Hematopoietic multipotent progenitor cell (in vitro differentiated cells): ENCODE results near the gene WFDC1. TPM values are rescaled to one million over a fixed set of nuclear protein-coding genes. Genes with fewer than 3 reads are reported as not detected.
A peak's percentile ranks its signal among the peaks of the same experiment; 100 is the strongest.

Source experiments
- DNase-seq, 3 donors: peaks; one replicate each; pipeline ENCODE4 v3.0.0-alpha.2; 2011 to 2015; ENCODE audit warnings: low read depth in 2 of 3, low spot score in 2 of 3
- total RNA-seq: library from RNA; depleted of rRNA; stranded (reverse); fragments of >200 nt; gene quantifications from one replicate; pipeline ENCODE4 v1.2.3, GENCODE V29; 2012

Gene WFDC1
- total RNA-seq, 1 donor, result 2.4 TPM

DNA sequence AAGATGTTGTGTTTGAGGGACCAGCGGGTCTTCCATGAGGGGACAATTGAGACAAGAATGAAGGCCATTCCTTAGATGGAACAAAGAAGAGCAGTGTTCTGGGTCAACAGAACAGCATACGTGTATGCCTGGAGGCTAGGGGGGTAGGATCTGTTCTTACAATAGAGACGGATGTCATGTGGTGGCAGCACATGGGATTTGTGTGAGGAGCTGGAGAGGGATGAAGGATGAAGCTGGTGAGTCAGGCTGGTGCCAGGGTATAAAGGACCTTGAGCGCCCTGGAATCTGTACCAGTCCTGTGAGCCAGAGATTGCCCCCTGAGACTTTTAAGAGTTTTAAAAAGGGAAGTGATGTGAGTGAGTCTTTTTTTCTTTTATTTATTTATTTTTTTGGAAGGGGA is 22.8 kb upstream of the WFDC1 start:
- DNase-seq, result no peak

DNA sequence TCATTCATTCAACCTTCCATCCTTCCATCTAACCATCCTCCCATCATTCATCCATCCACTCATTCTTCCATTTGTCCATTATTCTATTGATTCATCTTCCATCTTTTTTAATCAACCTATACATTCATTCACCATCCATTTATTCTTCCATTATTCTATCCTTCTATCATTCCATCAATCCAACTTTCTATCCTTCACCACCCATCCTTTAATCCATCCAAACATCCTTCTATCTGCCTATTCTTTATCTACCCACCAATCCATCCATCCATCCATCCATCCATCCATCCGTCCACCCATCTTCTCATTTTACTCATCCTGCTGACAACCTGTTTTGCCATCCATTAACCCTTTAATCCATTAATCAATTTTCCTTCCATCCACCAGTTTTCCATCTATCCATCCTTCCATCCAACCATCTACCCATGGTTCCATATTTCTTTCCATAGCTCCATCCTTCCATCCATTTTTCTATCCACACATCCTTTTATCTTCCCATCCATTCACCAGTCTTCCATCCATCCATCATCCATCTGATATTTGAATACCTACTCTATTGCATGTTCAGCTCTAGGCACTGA is 21.8 kb upstream of the WFDC1 start:
- DNase-seq, result no peak

DNA sequence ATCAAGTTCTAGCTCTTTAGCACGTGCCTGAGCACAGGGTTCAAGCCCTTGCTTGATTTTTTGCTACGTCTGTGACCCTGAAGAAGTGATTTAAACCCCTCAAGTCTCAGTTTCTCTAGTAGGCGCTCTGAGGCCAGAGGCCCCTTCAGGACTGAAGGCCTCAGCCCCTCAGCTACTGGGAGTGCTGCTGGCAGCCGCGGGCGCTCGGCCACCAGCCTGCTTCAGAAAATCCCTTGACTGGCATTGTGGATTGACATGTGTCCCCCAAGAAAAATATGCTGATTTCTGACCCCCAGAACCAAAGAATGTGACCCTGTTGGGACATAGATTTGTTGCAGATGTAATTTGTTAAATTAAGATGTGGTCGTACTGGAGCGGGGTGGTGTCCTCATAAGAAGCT is 20.2 kb upstream of the WFDC1 start:
- no peak for DNase-seq

DNA sequence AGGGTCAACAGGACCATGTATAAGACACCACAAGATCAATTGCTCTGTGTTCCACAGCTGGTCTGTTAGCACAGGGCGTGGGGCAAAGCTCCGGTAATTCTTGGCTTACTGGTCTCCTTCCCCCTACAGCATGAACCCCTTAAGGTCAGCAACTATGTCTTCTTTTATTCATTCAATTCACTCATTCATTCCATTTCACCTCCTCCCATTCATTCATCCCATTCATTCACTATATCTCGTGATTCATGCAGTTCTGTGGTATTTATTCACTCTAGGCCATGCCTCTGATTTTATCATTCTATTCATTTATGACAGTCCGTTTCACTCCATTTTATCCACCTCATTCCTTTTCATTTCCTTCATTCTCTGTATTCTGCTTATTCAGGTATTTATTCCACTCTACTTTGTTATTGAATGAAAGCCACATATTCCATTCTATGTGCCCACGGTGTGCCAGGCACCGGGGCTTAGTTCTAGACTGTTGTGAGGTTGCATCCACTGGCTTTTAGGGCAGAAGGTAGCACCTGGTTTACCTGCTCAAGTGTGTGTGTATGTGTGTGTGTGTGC is 19.0 kb upstream of the WFDC1 start:
- no peak for DNase-seq

DNA sequence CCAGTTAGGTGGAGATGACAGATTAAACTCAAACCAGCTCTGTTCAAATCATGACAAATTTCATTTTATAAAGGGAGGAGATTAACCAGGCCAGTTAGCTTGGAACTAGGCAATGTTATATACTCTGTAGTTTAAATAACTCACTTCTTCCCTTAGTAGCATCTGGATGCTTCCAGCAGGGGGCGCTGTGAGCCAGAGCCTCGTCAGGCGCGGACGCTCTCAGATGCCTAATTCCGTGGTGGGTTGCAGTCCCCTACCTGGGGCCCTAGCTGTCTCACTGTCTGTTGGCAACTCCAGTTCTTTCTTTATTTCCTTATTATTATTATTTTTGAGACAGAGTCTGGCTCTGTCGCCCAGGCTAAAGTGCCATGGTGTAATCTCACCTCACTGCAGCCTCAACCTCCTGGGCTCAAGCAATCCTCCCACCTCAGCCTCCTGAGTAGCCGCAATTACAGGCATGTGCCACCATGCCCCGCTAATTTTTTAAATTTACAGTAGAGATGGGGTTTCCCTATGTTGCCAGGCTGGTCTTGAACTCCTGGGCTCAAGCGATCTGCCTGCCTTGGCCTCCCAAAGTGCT is 17.3 kb upstream of the WFDC1 start:
- DNase-seq, result peak; percentile 28 to 79 (median 70)

DNA sequence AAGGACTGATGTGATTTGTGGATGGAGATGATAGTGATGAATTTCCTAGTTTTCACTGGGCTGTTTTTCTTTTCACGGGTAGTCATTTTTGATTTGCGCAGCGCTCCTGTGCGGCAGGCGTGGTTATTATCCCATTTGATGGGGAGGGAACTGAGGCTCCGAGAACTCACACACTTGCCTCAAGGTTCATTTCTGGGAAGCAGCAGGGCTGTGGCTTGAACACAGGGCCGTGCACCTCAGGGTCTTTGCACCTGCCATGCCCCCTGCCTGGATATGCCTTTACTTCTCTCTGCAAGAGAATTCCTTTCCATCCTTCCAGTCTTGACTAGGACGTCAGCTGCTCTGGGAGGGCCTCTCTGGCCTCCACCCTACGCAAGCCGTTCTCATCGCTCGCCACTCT is 16.3 kb upstream of the WFDC1 start:
- no peak for DNase-seq

DNA sequence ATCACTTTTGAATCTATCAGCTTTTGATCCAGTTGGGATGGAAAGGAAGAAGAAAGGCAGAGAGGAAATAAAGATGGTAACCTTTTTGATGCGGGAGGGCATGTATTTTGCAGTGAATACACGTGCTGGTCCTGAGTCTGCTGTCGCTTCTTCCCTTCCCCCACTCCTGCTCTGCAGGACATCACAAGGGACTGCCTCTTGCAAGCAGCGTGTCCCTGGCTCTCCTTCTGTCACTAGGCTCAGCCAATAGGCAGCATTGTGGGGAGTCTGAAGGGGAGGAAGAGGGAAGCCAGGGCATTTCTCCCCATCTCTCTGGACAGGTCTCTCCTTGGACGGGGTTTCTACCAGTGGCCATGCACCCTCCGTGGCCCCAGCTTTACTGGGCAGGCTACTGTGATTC is 15.7 kb upstream of the WFDC1 start:
- no peak for DNase-seq

DNA sequence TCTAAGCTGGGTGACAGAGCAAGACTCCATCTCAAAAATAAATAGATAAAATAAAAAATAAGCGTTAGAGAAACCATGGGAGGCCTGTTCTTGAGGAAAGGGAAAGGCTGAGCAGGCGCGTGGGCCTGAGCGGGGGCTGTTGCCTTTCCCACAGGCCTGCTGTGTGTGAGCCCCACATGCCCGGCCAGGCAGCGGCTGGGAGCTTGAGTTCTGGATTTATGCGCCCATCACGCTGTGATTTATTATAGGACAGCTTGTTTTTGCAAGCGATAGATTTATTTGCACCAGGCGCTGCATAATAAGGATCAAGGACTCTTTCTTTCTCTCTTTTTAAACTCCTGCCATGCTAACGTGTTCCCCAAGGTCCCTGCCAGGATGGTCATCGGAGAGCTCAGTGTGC is 14.8 kb upstream of the WFDC1 start:
- DNase-seq, result no peak

DNA sequence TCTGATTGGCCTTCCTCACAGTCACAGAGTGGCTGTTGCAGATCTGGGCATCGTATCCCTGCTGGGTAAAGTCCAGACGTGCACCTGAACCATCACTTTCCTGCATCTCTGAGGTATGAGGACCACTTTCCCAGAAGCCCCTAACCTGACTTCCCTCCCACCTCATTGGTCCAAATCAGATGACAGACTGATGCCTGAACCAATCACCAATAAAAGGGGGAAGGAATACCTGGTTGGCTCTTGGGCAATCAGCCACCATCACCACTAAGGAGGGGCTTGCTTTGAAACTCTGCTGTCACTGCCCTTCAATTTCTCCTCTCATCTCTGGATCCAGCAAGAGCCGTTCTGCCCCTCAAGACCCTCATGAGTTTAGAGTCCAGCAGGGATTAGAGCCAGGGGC is 13.6 kb upstream of the WFDC1 start:
- DNase-seq, result peak in 2 of 3 donors; percentile 34 to 56

DNA sequence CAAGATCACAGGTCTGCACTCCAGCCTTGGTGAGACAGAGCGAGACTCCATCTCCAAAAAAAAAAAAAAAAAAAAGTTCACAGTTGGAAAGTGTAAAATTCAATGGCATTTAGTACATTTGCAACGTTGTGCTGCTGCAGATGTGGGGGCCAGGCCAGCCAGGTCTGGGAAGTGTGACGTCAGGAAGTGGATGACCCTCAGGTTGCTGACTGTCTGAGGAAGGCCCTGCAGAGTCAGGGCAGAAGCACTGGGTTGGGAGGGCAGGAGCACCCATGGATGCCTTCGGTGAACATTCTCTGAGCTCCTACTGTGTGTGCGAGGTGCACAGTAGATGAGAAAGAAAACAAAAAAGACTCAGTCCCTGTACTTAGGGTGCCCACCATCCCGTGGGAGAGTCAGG is 12.1 kb upstream of the WFDC1 start:
- DNase-seq, result no peak

DNA sequence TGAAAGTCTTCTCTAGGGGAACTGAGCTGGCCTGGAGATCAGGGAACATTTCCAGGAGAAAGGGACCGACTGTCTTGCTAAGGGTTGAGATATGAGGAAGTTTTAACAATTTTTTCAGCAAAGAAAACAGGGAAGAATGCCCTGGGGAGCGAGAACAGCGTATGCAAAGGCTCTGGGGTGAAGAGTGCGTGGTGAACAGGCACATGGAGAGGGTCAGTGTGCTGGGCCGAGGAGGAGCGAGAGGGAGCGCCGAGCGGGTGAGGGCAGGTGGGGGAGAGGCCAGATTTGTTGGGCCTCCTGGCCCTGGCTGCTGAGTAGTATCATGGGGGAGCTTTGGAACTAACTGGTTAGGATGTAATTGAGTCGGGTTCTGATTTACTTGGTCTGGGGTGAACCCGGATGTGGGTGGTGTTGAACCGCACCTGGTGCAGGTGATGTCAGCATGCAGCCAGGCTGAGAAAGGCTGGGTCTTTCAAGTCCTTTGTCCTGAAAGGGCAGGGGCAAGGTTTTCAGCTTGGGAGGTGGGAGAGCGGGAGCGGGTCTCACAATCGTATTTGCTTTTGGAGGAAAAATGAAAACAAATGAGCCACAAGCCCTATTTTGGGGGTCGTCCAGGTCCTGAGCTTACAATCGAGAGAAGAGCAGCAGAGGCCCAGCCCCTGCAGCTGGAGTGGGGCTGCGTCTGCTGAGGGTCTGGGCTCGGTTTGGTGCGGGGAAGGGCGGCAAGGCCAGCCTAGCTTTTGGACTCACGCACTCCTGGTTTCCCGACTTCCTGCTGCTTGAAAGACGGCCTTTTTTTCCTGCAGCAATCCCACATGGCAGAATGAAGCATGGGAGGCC is 11.1 kb upstream of the WFDC1 start:
- DNase-seq, result no peak

DNA sequence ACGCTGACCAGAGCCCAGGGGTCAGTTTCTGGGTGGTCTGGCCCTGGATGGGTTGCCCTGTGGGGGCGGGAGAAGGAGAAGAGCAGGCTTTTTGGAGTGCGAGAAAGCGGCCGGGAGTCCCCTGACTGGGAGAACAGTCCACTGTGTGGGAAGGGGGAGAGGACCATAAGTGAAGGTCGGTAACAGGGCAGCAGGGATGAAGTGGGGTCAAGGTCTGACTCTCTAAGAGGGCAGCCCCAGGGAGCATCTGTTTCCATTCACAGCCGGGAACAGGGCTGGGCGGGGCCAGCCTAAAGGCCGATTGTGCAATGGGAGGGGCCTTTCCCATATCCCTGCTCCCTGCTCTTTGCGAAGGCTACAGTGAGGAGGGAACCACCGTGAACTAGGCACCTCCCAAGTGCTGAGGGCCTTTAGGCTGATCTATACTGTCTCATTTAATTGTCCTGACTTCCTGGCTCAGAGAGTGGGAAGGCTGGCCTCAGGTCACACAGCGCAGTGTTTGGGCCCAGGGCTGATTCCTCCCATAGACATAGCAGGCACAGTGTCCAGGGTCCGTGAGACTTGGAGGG is 10.4 kb upstream of the WFDC1 start:
- DNase-seq, result no peak

DNA sequence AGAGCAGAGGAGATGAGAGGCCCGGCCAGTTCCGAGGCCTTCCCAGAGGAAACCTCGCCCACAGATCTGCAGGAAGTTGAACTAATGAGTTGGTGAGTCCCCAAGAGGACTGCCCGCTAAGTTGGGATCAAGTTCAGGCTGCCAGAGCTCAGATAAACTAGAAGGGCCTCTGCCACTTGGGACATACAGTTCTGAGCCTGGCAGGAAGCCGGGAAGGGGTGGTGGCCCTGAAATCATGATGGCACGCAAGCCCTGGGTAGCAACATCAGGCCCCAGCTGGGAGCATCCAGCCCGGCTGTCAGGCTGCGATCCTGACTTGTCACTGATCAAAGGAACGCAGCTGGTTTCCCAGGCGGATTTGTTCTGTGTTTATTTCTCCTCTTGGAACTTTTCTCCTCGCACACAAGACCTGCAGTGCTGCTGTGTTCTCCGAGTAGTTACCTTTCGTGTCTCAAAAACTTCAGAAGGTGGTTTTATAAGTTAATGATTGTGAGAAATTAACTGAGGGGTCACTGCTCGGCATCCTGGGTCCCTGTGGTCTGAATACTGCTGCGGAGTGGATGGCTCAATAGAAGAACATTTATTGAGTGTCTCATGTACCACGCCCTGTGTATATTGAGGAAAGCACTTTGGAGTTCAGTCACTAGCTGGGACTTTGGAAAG is 8.0 kb upstream of the WFDC1 start:
- DNase-seq, result no peak

DNA sequence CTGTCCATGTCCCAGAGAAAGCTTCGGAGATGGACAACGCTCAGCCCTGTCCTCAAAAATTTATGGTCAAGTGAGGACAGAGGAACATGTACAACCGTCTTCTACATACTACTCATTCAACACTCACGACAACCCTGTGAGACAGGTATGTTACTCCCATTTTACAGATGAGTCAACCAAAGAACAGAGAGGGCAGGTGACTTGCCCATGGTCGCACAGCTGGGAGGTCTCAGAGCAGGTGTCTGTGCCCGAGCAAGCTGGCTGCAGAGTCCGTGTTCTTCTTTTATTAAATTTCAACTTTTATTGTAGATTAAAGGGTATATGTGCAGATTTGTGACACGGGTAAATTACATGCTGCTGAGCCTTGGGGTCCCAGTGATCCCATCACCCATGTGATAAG is 5.8 kb upstream of the WFDC1 start:
- no peak for DNase-seq

DNA sequence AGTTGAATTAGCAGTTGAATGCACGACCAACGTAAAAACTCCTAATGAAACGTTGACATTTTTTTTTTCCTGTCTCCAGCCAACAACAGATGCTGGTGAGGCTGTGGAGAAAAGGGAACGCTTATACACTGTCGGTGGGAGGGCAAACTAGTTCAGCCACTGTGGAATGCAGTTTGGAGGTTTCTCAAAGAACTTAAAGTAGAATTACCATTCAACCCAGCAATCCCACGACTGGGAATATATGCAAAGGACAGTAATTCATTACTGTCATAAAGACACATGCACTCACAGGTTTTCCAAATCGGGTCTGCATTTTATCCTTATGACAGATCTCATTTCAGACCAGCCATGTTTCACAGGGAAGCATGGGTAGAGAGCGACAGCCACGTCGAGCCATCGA is 3.5 kb upstream of the WFDC1 start:
- DNase-seq, result no peak

DNA sequence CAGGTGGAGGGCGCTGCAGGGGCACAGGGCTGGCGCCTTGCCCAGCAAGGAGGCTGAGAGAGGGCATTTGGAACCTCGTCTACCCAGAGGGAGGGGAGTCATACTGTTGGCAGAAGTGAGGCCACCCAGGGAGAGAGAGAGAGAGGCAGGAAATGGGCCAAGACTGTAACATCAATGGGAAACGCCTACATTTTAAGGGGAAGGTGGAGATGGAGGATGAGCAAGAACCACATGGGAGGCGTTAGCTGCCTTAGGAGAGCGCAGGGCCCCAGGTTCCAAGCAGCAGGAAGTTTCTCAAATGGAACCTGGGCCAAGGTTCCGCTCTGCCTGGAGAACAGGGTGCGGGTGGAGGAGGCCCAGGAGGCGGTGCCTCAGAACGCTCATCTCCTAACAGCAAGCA is 2.7 kb upstream of the WFDC1 start:
- no peak for DNase-seq

DNA sequence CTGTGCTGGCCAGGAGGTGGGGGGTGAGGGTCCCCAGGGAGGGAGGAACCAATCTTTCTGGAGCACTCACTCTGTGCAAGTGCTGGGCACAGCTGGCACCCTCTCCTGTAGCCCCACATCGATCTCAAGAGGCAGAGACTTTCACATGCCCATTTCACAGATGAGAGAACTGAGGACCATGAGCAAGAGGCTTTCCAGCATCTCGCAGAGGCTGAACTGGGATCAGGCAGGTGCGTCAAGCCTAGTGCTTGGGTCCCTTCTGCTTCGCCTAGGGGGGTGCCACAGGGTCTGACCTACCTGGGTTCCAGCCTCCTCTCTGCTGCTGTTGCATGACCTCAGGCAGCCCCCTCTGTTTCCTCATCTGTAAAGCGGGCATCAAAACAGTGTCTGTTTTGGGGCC is 1.3 kb upstream of the WFDC1 start:
- DNase-seq, result no peak

DNA sequence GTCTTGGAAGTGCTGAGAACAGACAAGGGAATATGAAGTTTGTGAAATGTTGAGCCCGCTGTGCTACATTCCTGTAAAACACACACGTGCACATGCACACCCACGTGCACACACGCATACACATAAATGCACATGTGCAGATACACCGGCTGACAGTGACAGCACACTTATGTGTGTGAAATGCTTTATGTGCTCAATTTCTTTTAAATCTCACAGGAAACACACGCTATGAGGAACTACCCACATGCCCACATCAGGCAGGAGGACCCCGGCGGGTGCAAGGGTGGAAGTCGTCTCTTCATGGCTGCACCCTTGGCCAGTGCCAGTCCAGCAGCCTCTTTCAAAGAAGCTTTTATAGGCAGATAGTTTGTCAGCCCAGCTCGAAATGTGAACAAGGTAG is 561 bp upstream of the WFDC1 start:
- peak in 2 of 3 donors; percentile 43 to 82 for DNase-seq

DNA sequence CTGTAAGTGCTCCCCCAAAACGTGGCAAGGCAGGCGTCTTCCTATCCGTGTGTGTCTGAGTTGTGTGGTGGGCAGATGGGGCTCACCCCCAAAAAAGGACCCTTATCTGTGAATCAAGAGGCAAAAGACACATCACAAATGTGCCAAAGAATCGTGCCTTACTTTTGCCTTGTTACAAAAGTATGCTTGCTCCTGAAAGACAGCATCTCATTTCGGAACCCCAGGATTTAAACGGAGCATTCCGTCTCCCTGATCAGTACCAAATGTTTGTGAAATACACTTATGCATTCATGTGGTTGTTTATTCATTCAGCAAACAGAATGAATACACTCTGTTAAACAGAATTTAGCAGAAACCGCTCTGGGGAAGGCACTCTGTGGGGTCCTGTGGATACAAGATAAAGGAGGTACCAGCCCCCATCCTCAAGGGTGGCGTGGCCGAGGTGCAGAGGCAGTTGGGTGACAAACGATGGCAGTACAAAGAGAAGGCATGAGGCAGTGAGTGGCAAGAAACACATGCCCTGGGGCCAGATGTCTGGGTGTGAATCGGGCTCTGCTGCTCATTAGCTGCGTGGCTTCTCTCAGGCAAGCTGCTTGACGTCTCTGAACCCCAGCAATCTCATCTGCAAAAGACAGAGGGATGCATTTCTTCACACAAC is 654 bp downstream of the WFDC1 start:
- peak in 1 of 3 donors; percentile 21 for DNase-seq

DNA sequence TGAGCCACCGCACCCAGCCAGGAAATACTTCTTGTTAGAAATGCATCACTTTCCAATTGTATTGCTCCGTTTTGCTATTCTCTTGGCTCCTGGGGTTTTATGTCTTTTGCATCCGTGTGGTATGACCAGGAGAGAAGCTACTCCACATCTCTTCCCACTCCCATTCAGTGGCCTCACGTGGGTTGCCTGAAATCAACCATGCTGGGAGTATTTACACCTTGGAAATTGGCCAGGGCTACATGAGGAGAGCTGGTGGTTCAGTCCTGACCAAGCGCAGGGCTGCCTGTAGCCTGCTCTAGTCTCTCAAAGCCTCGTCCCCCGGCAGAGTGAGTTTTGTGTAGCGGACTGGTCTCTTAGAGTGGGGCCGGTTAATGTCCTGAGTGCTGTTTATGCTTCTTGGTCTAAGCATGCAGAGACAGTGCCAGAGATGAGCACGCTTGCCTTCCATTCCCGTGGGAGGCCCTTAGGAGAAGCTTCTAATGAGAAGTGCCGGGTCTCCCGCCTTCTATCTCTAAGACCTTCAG is 3.8 kb downstream of the WFDC1 start:
- DNase-seq, result no peak
